Measurements from ENCODE around the gene ZNF512B.

GRCh38 chr20:64000906-64001305 is 31.2 kb upstream of the ZNF512B start:
- no peak for TF ChIP-seq CTCF (IDR thresholded peaks at IDR 0.05; ENCODE audit: low read length)
- no peak for TF ChIP-seq EZH2 (IDR thresholded peaks at IDR 0.05; ENCODE audit: borderline replicate concordance, low read length)

All from OCI-LY1 (cell line).